Suprapubic skin (tissue), 4 donors: ENCODE results near the gene TRIM73.
"Not testable (repeated sequence)": the region's sequence is repeated elsewhere in the genome, so short reads cannot be mapped to it uniquely, and the experiment has no call there.

Source experiments
- CTCF ChIP-seq, 2 donors: fragments of 200-600 bp in 1 of 2; fragments of 450-650 bp in 1 of 2; sonication (generic) in 1 of 2; IDR thresholded peaks; one replicate each; pipeline ENCODE4 v1.5.1; 2016 to 2019; ENCODE audit warnings: antibody characterized with exemption in 2 of 2, mild to moderate bottlenecking in 1 of 2, moderate library complexity in 1 of 2
- EP300 ChIP-seq: sonication (generic); formaldehyde crosslinking; IDR thresholded peaks from one replicate; pipeline ENCODE4 v1.6.1; 2017; ENCODE audit warnings: antibody characterized with exemption
- POLR2A ChIP-seq, 2 donors: fragments of 450-650 bp; IDR thresholded peaks; one replicate each; pipeline ENCODE4 v1.6.1; 2017; ENCODE audit warnings: antibody characterized with exemption in 2 of 2, mild to moderate bottlenecking in 2 of 2, moderate library complexity in 2 of 2
- POLR2AphosphoS5 ChIP-seq, 3 donors: sonication (generic); formaldehyde crosslinking; IDR thresholded peaks; one replicate each; pipeline ENCODE4 v1.6.1; 2017; ENCODE audit warnings: antibody characterized with exemption in 3 of 3

DNA sequence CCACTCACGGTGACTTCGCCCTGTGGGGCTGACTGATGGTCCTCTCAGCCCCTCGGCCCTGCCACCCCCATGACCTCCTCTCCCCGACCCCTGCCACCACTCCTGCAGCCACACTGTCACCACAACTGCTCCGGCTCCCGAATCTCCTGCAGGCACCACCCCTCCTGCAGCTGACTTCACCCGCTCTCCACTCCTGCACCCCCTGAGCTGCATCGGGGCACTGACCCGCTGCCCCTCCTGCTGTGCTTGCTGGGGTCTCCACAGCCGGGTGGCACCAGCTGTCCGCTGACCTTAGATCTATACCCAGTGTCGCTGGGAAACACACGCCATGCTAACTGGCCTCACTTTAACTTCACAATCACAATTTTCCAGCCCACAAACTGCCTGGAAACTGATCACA lies 24.7 kb downstream of the TRIM73 start:
- not testable (repeated sequence) for TF ChIP-seq CTCF (IDR thresholded peaks at IDR 0.05); EP300; POLR2A (IDR thresholded peaks at IDR 0.05); POLR2AphosphoS5 (IDR thresholded peaks at IDR 0.05)
